Esophagus muscularis mucosa (tissue), 3 donors: ENCODE measurements around the gene RAE1.

ENCODE experiments used
- CTCF ChIP-seq, 3 experiments: fragments of 200-600 bp in 2 of 3; fragments of 450-650 bp in 1 of 3; sonication (generic) in 2 of 3; IDR thresholded peaks; one replicate each; pipeline ENCODE4 v1.5.1; 2017 to 2019; ENCODE audit warnings: antibody characterized with exemption in 3 of 3, mild to moderate bottlenecking in 2 of 3, moderate library complexity in 1 of 3
- POLR2A ChIP-seq: fragments of 450-650 bp; IDR thresholded peaks from one replicate; pipeline ENCODE4 v1.6.1; 2017; ENCODE audit warnings: antibody characterized with exemption, moderate library complexity, mild to moderate bottlenecking, low read depth
- POLR2AphosphoS5 ChIP-seq, 2 donors: sonication (generic); formaldehyde crosslinking; IDR thresholded peaks; one replicate each; pipeline ENCODE4 v1.6.1; 2017; ENCODE audit warnings: antibody characterized with exemption in 2 of 2

- TF ChIP-seq POLR2A = no peak
- TF ChIP-seq CTCF (IDR thresholded peaks at IDR 0.05) = no peak
- TF ChIP-seq POLR2AphosphoS5 (IDR thresholded peaks at IDR 0.05) = no peak
Measured at GRCh38 chr20:57415771-57416170, 64.7 kb downstream of the RAE1 start.
